Measurements from ENCODE around the gene METTL27.

- TF ChIP-seq MAX (CRISPR knock-in tag; IDR thresholded peaks at IDR 0.05) (no peak), CTCF (IDR thresholded peaks at IDR 0.05) (no peak), ZNF121 (CRISPR knock-in tag; IDR thresholded peaks at IDR 0.05) (no peak), AR (CRISPR knock-in tag; IDR thresholded peaks at IDR 0.05) (no peak), HMGXB4 (CRISPR knock-in tag; IDR thresholded peaks at IDR 0.05) (no peak), E2F1 (CRISPR knock-in tag; IDR thresholded peaks at IDR 0.05) (no peak), ESRRA (CRISPR knock-in tag; IDR thresholded peaks at IDR 0.05; ENCODE audit: borderline replicate concordance) (no peak), USF1 (CRISPR knock-in tag; IDR thresholded peaks at IDR 0.05) (no peak), TEAD1 (CRISPR knock-in tag; IDR thresholded peaks at IDR 0.05) (no peak)
Observed at GRCh38 chr7:73828107-73828803, 14.1 kb downstream of the METTL27 start.

All from WTC11 (cell line).